Fibroblast of lung (primary cell): ENCODE measurements around the gene GRIK2. TPM values are rescaled to one million over a fixed set of nuclear protein-coding genes. Genes with fewer than 3 reads are reported as not detected.

ENCODE experiments used
- DNase-seq, 2 donors: peaks; one replicate each; pipeline versions ENCODE4 v3.0.0 to v3.0.0-alpha.2; 2010; ENCODE audit warnings: low read depth in 2 of 2
- H2AFZ ChIP-seq: 2 replicates; pipeline ENCODE4 v1.5.1; 2012; ENCODE audit warnings: low read length, control low read depth, inconsistent platforms
- H3K27ac ChIP-seq: 2 replicates; pipeline ENCODE4 v1.5.1; 2011; ENCODE audit warnings: low read length, control low read depth; ENCODE audit not compliant: insufficient read depth
- H3K27me3 ChIP-seq: 2 replicates; pipeline ENCODE4 v1.5.1; 2011; ENCODE audit warnings: mild to moderate bottlenecking, low read length; ENCODE audit not compliant: control insufficient read depth, insufficient read depth
- H3K36me3 ChIP-seq: 2 replicates; pipeline ENCODE4 v1.5.1; 2011; ENCODE audit warnings: low read length; ENCODE audit not compliant: control insufficient read depth, insufficient read depth
- H3K4me1 ChIP-seq: 2 replicates; pipeline ENCODE4 v1.5.1; 2011; ENCODE audit warnings: low read length; ENCODE audit not compliant: control insufficient read depth, insufficient read depth; ENCODE audit errors: extremely low read depth
- H3K4me2 ChIP-seq: 2 replicates; pipeline ENCODE4 v1.5.1; 2011; ENCODE audit warnings: low read length, control low read depth; ENCODE audit not compliant: insufficient read depth; ENCODE audit errors: extremely low read depth
- H3K4me3 ChIP-seq, 4 experiments: fragments of 200-600 bp in 1 of 4; sonication (generic) in 1 of 4; replicated peaks in 1 of 4; 2 replicates each; pipeline ENCODE4 v1.5.1; 2011 to 2016; ENCODE audit warnings: low read length in 4 of 4, low read depth in 3 of 4, mild to moderate bottlenecking in 3 of 4, control low read depth in 2 of 4, inconsistent platforms in 1 of 4, mixed read lengths in 1 of 4; ENCODE audit not compliant: insufficient read depth in 1 of 4; ENCODE audit errors: control extremely low read depth in 1 of 4
- H3K79me2 ChIP-seq: 2 replicates; pipeline ENCODE4 v1.5.1; 2012; ENCODE audit warnings: mild to moderate bottlenecking, low read length, inconsistent platforms; ENCODE audit not compliant: control insufficient read depth, insufficient read depth
- H3K9ac ChIP-seq: 2 replicates; pipeline ENCODE4 v1.5.1; 2011; ENCODE audit warnings: mild to moderate bottlenecking, low read length, control low read depth; ENCODE audit not compliant: insufficient read depth
- H3K9me3 ChIP-seq: 2 replicates; pipeline ENCODE4 v1.5.1; 2012; ENCODE audit warnings: low read depth, low read length; ENCODE audit not compliant: control insufficient read depth, insufficient read depth
- H4K20me1 ChIP-seq: 2 replicates; pipeline ENCODE4 v1.5.1; 2011; ENCODE audit warnings: low read length; ENCODE audit not compliant: control insufficient read depth, insufficient read depth; ENCODE audit errors: extremely low read depth
- EZH2 ChIP-seq: IDR thresholded peaks from 2 replicates; pipeline ENCODE4 v1.5.1; 2012; ENCODE audit warnings: low read length, control low read depth, mild to moderate bottlenecking; ENCODE audit errors: missing control alignments
- polyA plus RNA-seq, 2 donors: library from polyadenylated mRNA; depleted of rRNA in 1 of 2; stranded (reverse) in 1 of 2; unstranded in 1 of 2; fragments of >200 nt; gene quantifications; 2 replicates each; pipeline ENCODE4 v1.2.1, GENCODE V29; 2011 to 2012; ENCODE audit warnings: missing spikeins in 1 of 2
- total RNA-seq: library from RNA; depleted of rRNA; stranded (reverse); fragments of >200 nt; gene quantifications from 2 replicates; pipeline ENCODE4 v1.2.1, GENCODE V29; 2014
- TF ChIP-seq, protein P1 (sequence below), 2 donors: IDR thresholded peaks in 1 of 2; conservative IDR thresholded peaks in 1 of 2; 1 replicate in 1 of 2; 2 replicates in 1 of 2; pipeline ENCODE4 v1.5.1; 2011 to 2012; ENCODE audit warnings: low read length in 2 of 2, control low read depth in 1 of 2, inconsistent platforms in 1 of 2, low read depth in 1 of 2, mild to moderate bottlenecking in 1 of 2

GRIK2 gene
- total and polyA plus RNA-seq, 2 donors (not counting 1 experiment from before 2014, with no cell fraction given): 0.33 to 0.40 TPM

DNA sequence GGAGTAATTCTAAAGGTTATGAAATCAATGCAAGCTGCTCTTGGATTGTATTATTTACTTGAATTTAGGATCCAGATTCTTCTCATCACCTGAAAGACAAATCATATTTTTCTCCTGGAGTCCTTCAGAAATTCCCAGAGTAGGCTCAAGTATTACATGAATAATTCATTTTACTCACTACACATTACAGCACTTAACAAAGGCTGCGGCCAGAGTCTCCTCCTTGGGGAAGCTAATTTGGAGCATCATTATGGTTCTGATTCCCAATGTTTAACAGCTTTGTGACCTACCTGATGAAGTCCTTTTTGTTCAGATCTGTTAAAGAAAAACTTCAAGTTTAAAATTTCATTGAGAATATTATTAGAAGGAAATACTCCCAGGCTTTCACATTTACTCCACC is 28.7 kb downstream of the GRIK2 start:
- no peaks in the 10 kb centered on the region for H4K20me1 ChIP-seq
- no peaks in the 10 kb centered on the region for H3K36me3 ChIP-seq
- DNase-seq: no peak
- no peak overlapping the region for H3K9ac ChIP-seq
- no peaks in the 10 kb centered on the region for H3K79me2 ChIP-seq
- H3K9me3 ChIP-seq: no peaks in the 10 kb centered on the region
- no peak overlapping the region for H3K27ac ChIP-seq
- no peak overlapping the region for H3K4me3 ChIP-seq
- no peaks in the 10 kb centered on the region for H3K27me3 ChIP-seq
- TF ChIP-seq EZH2: no peak
- TF ChIP-seq, protein P1, sequence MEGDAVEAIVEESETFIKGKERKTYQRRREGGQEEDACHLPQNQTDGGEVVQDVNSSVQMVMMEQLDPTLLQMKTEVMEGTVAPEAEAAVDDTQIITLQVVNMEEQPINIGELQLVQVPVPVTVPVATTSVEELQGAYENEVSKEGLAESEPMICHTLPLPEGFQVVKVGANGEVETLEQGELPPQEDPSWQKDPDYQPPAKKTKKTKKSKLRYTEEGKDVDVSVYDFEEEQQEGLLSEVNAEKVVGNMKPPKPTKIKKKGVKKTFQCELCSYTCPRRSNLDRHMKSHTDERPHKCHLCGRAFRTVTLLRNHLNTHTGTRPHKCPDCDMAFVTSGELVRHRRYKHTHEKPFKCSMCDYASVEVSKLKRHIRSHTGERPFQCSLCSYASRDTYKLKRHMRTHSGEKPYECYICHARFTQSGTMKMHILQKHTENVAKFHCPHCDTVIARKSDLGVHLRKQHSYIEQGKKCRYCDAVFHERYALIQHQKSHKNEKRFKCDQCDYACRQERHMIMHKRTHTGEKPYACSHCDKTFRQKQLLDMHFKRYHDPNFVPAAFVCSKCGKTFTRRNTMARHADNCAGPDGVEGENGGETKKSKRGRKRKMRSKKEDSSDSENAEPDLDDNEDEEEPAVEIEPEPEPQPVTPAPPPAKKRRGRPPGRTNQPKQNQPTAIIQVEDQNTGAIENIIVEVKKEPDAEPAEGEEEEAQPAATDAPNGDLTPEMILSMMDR (conservative IDR thresholded peaks at IDR 0.05 in 1 of 2, IDR thresholded peaks at IDR 0.05 in 1 of 2; ENCODE audit: low read depth in 1 of 2, low read length in 2 of 2): no peak
- no peak overlapping the region for H3K4me2 ChIP-seq
- no peaks in the 10 kb centered on the region for H3K4me1 ChIP-seq
- no peak overlapping the region for H2AFZ ChIP-seq

DNA sequence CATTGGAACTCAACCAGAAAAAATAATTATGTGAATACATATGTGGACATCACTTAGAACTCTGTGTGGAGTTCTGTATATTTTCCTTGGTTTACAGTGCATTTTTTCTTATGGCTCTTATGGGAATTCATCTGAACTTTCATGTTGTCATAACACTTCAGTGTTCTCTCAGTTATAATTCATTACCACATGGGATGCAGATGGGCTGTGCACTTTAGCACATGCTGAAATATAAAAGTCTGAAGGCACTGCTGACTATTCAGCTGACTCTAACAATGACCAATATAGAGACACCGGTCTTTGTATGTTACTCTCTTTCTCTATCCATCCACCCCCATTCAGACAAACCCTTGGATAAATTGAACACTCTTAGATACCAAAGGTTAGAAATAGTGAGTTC is 29.3 kb downstream of the GRIK2 start:
- Histone ChIP-seq H3K4me2 (no peak overlapping the region), H3K36me3 (no peaks in the 10 kb centered on the region), H4K20me1 (no peaks in the 10 kb centered on the region), H3K79me2 (no peaks in the 10 kb centered on the region), H3K4me3 (no peak overlapping the region), H3K27me3 (no peaks in the 10 kb centered on the region), H3K4me1 (no peaks in the 10 kb centered on the region), H2AFZ (no peak overlapping the region), H3K9ac (no peak overlapping the region), H3K27ac (no peak overlapping the region), H3K9me3 (no peaks in the 10 kb centered on the region)
- no peak for DNase-seq
- TF ChIP-seq, protein P1 (conservative IDR thresholded peaks at IDR 0.05 in 1 of 2, IDR thresholded peaks at IDR 0.05 in 1 of 2; ENCODE audit: low read depth in 1 of 2, low read length in 2 of 2): no peak
- TF ChIP-seq EZH2: no peak

DNA sequence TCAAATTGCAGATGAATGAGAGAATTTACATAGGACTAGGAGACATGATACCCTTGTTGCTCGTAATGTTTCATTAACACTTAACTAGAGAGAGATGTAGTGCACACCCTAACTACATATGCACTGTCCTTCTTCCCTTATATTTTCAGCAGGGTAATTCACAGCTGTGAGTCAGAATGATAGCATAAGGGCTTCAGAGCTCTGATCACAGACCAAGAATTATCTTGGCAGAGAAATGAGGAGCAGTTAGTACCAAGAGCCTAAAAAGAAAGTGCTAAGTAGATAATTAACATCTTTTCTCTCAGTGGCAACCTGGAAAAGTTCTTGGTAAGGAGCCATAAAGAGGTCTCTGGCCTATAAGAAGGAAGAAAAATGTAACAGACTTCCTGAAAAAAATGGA is 35.8 kb downstream of the GRIK2 start:
- Histone ChIP-seq H3K4me3 (no peak overlapping the region), H3K4me1 (no peaks in the 10 kb centered on the region)

More for the DNA sequence above, 35.8 kb downstream of the GRIK2 start:
- no peaks in the 10 kb centered on the region for H3K36me3 ChIP-seq
- TF ChIP-seq EZH2: no peak
- TF ChIP-seq, protein P1 (conservative IDR thresholded peaks at IDR 0.05 in 1 of 2, IDR thresholded peaks at IDR 0.05 in 1 of 2; ENCODE audit: low read depth in 1 of 2, low read length in 2 of 2): no peak
- no peak overlapping the region for H3K4me2 ChIP-seq
- H3K27ac ChIP-seq: no peak overlapping the region
- H3K9me3 ChIP-seq: no peaks in the 10 kb centered on the region
- H3K79me2 ChIP-seq: no peaks in the 10 kb centered on the region
- no peaks in the 10 kb centered on the region for H4K20me1 ChIP-seq
- peak in 1 of 2 donors; percentile 14 for DNase-seq
- H3K27me3 ChIP-seq: no peaks in the 10 kb centered on the region
- H2AFZ ChIP-seq: no peak overlapping the region
- no peak overlapping the region for H3K9ac ChIP-seq
